ENCODE data around the gene NPIPA3. TPM values are rescaled to one million over a fixed set of nuclear protein-coding genes. Genes with fewer than 3 reads are reported as not detected.

Gene NPIPA3
- total and polyA plus RNA-seq, 2 of the 8 experiments (the other 6 are each of a cell fraction or from before 2014, with no cell fraction given) = 0.88 to 10.5 TPM

GRCh38 chr16:14658063-14658462 lies 45.1 kb upstream of the NPIPA3 start (continued):
- TF ChIP-seq CHD7 (IDR thresholded peaks at IDR 0.05; ENCODE audit: insufficient replicate concordance, low read length) (no peak), FOSL1 (IDR thresholded peaks at IDR 0.05; ENCODE audit: insufficient read depth, low read depth, low read length) (no peak), RAD21 (IDR thresholded peaks at IDR 0.05 in 1 of 2, conservative IDR thresholded peaks at IDR 0.05 in 1 of 2; ENCODE audit: low read depth in 2 of 2, low read length in 2 of 2) (no peak), CHD2 (IDR thresholded peaks at IDR 0.05; ENCODE audit: low read length) (no peak), RNF2 (IDR thresholded peaks at IDR 0.05; ENCODE audit: borderline replicate concordance, low read depth, low read length, missing control alignments, poor library complexity, severe bottlenecking) (no peak), GABPA (IDR thresholded peaks at IDR 0.05; ENCODE audit: borderline replicate concordance, insufficient read depth, low read length) (no peak), CHD1 (IDR thresholded peaks at IDR 0.05; ENCODE audit: low read depth, low read length) (no peak)

Data from H1 (cell line).